ENCODE data around the gene PCCA. TPM values are rescaled to one million over a fixed set of nuclear protein-coding genes. Genes with fewer than 3 reads are reported as not detected.

The PCCA gene
- total RNA-seq, 1 experiment from 2014 or later = 8.9 TPM

DNA sequence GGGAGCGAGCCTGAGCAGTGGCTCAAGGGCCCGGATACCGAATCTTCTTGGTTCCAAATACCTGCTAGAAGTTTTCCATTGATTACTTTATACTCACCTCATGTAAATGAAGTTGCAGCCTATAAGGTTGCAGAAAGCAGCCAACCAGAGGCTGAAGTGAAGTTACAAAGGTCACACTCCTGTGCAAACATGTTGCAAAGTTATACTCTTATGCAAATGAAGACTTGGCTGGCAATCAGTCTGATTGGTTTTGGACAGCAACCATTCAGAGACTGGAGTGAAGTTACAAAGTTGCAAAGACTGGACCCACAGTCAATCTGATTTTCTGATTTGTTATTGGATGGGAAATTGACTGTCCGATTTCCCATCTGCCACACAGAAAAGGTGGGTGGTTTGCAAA lies 347.2 kb downstream of the PCCA start:
- CTCF ChIA-PET = no interaction called here
- BruUV-seq (replicated peaks) = no TSS peak
- H3K4me1 Mint-ChIP-seq (ENCODE audit: low read depth, unreplicated experiment) = peaks cover 8% of the 10 kb centered on the region
- intact Hi-C loops (cut with micrococcal nuclease; ENCODE audit: unreplicated experiment) = no loop called here
- H3K27ac Mint-ChIP-seq (ENCODE audit: unreplicated experiment) = no peak overlapping the region
- H3K9me3 Mint-ChIP-seq (ENCODE audit: low read depth, unreplicated experiment) = no peaks in the 10 kb centered on the region
- no peaks in the 10 kb centered on the region for H3K27me3 Mint-ChIP-seq (ENCODE audit: unreplicated experiment)
- no peak overlapping the region for H3K4me3 Mint-ChIP-seq (ENCODE audit: low read depth, unreplicated experiment)
- no peak for DNase-seq
- TF ChIP-seq, protein P1, sequence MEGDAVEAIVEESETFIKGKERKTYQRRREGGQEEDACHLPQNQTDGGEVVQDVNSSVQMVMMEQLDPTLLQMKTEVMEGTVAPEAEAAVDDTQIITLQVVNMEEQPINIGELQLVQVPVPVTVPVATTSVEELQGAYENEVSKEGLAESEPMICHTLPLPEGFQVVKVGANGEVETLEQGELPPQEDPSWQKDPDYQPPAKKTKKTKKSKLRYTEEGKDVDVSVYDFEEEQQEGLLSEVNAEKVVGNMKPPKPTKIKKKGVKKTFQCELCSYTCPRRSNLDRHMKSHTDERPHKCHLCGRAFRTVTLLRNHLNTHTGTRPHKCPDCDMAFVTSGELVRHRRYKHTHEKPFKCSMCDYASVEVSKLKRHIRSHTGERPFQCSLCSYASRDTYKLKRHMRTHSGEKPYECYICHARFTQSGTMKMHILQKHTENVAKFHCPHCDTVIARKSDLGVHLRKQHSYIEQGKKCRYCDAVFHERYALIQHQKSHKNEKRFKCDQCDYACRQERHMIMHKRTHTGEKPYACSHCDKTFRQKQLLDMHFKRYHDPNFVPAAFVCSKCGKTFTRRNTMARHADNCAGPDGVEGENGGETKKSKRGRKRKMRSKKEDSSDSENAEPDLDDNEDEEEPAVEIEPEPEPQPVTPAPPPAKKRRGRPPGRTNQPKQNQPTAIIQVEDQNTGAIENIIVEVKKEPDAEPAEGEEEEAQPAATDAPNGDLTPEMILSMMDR (IDR thresholded peaks at IDR 0.05; ENCODE audit: unreplicated experiment) = no peak
- H3K36me3 Mint-ChIP-seq (ENCODE audit: insufficient read depth, unreplicated experiment) = no peaks in the 10 kb centered on the region

DNA sequence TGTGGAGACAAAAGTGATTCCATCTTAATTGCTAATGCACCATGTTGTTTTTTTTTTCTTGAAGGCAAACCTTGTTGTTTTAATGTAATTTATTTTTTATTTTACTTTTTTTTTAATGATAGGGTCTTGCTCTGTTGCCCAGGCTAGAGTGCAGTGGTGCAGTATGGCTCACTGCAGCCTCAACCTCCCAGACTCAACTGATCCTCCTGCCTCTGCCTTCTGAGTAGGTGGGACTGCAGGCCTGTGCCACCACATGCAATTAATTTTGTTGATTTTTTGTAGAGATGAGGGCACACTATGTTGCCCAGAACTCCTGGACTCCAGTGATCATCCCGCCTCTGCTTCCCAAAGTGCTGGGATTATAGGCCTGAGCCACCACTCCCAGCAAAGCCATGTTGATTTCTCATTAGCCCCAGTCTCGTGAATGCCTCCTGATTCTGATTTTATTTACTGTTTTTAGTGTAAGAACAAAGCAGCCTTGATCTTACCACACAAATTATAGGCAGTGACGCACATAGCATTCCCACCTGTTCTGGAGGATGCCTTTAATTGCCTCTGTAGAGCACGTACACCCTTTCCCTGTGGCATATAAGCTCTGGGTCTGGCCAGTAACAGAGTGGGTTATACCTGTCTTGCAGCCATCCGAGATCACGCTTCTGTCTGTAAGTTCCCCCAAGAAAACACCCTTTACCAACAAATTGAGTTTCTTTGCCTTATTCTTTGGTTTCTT lies 349.3 kb downstream of the PCCA start:
- TF ChIP-seq, protein P1 (IDR thresholded peaks at IDR 0.05; ENCODE audit: unreplicated experiment) = no peak
- no peaks in the 10 kb centered on the region for H3K9me3 Mint-ChIP-seq (ENCODE audit: low read depth, unreplicated experiment)
- no peak for DNase-seq
- H3K36me3 Mint-ChIP-seq (ENCODE audit: insufficient read depth, unreplicated experiment) = no peaks in the 10 kb centered on the region
- H3K4me3 Mint-ChIP-seq (ENCODE audit: low read depth, unreplicated experiment) = no peak overlapping the region
- no TSS peak for BruUV-seq (replicated peaks)
- intact Hi-C loops (cut with micrococcal nuclease; ENCODE audit: unreplicated experiment) = no loop called here
- CTCF ChIA-PET = no interaction called here
- peaks cover 19% of the 10 kb centered on the region for H3K4me1 Mint-ChIP-seq (ENCODE audit: low read depth, unreplicated experiment)
- no peak overlapping the region for H3K27ac Mint-ChIP-seq (ENCODE audit: unreplicated experiment)
- no peaks in the 10 kb centered on the region for H3K27me3 Mint-ChIP-seq (ENCODE audit: unreplicated experiment)

DNA sequence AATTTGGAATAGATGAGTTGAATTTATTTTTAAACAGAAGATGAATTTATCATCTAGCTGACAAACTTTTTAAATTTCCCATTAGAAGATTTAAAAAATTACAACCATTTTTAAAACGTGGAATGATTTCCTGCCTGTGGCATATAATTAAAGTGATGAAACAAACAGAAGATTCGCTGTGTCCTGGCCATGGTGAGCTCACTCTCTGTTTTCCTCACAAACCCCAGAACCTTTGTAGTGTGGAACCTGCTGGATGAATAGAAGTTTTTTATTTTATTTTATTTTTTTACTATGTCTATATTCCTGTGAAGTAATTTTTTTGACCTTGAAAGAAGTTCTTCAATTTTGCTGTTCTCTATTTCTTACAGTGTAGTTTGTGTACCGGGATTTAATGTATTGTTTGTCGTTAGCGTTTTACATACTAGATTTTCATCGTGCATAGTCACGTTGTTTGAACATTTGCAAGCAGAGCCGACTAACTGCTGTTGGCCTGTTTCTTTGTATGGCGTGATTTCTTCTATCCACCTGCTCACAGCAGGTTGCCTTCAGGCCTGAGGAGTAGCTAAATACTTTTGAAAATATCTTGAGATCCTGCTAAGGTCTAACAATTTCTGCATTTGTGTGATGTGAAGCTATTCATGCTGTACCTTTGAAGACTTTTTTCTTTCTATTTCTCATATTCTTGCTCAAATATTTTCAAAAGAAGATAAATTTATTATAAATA lies 350.5 kb downstream of the PCCA start:
- TF ChIP-seq, protein P1 (IDR thresholded peaks at IDR 0.05; ENCODE audit: unreplicated experiment) = no peak

DNA sequence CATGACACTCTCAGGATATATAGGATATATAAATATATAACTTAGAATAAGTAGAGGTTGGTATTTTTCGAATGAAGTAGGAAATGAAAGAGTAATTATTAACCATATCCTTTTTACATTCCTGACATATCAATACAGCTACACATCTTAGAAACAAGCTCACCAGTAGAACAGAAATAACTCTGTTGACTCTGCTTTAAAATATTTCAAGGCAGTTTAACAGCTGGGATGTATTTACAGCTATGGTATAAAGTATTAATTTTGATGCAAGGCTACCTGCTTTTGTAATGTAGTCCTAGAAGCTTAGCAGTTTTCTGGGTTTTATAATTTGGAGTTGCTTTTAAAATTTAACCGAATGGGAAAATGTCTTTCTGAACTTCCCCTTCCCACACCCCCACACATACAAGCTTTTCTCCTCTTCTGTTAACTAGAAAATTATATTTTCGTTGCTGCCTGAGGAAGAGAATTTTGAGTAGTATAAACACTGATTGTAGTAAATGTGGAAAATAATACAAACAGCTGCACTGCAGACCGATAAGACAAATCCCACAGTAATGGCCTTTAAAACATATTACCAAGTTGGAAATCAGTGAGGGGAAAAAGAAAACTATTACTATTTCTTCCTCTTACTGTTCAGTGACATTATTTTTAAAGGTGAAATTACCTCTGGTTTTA lies 352.0 kb downstream of the PCCA start:
- no peak overlapping the region for H3K27ac Mint-ChIP-seq (ENCODE audit: unreplicated experiment)
- no peaks in the 10 kb centered on the region for H3K9me3 Mint-ChIP-seq (ENCODE audit: low read depth, unreplicated experiment)
- DNase-seq = no peak
- H3K4me3 Mint-ChIP-seq (ENCODE audit: low read depth, unreplicated experiment) = no peak overlapping the region
- H3K36me3 Mint-ChIP-seq (ENCODE audit: insufficient read depth, unreplicated experiment) = no peaks in the 10 kb centered on the region
- intact Hi-C loops (cut with micrococcal nuclease; ENCODE audit: unreplicated experiment) = loop anchor here (10.0 kb wide), 1 partner anchor 46 kb away; no protein-coding TSS in a partner anchor
- peaks cover 19% of the 10 kb centered on the region for H3K4me1 Mint-ChIP-seq (ENCODE audit: low read depth, unreplicated experiment)
- CTCF ChIA-PET = interaction anchor here (0.6 kb wide), 1 partner anchor 671 kb away, joined by 3 read pairs; no protein-coding TSS in a partner anchor
- BruUV-seq (replicated peaks) = no TSS peak
- no peaks in the 10 kb centered on the region for H3K27me3 Mint-ChIP-seq (ENCODE audit: unreplicated experiment)
- TF ChIP-seq, protein P1 (IDR thresholded peaks at IDR 0.05; ENCODE audit: unreplicated experiment) = no peak

More for the DNA sequence above, 350.5 kb downstream of the PCCA start:
- Mint-ChIP-seq H3K36me3 (ENCODE audit: insufficient read depth, unreplicated experiment) (no peaks in the 10 kb centered on the region), H3K4me3 (ENCODE audit: low read depth, unreplicated experiment) (no peak overlapping the region), H3K9me3 (ENCODE audit: low read depth, unreplicated experiment) (no peaks in the 10 kb centered on the region), H3K27ac (ENCODE audit: unreplicated experiment) (no peak overlapping the region), H3K27me3 (ENCODE audit: unreplicated experiment) (no peaks in the 10 kb centered on the region), H3K4me1 (ENCODE audit: low read depth, unreplicated experiment) (peaks cover 20% of the 10 kb centered on the region)
- intact Hi-C loops (cut with micrococcal nuclease; ENCODE audit: unreplicated experiment) = no loop called here
- no peak for DNase-seq
- no TSS peak for BruUV-seq (replicated peaks)
- CTCF ChIA-PET = no interaction called here
